Gastrocnemius medialis (tissue), 4 donors: Measurements from ENCODE around the gene GNAQ.

Experiments used
- CTCF ChIP-seq, 5 experiments: fragments of 450-650 bp in 3 of 5; fragments of 200-600 bp in 2 of 5; sonication (generic) in 2 of 5; IDR thresholded peaks in 4 of 5; conservative IDR thresholded peaks in 1 of 5; 1 replicate in 4 of 5; 2 replicates in 1 of 5; pipeline ENCODE4 v1.5.1; 2016 to 2019; ENCODE audit warnings: antibody characterized with exemption in 5 of 5, mild to moderate bottlenecking in 3 of 5, moderate library complexity in 3 of 5
- POLR2A ChIP-seq, 2 donors: fragments of 450-650 bp; IDR thresholded peaks; one replicate each; pipeline ENCODE4 v1.6.1; 2017; ENCODE audit warnings: antibody characterized with exemption in 2 of 2, mild to moderate bottlenecking in 2 of 2, moderate library complexity in 2 of 2

GRCh38 chr9:77833561-77834429 lies 197.8 kb downstream of the GNAQ start:
- no peak for TF ChIP-seq CTCF (IDR thresholded peaks at IDR 0.05 in 4 of 5, conservative IDR thresholded peaks at IDR 0.05 in 1 of 5)
- no peak for TF ChIP-seq POLR2A (IDR thresholded peaks at IDR 0.05)
